Effector CD4-positive, alpha-beta T cell (primary cell): Measurements from ENCODE around the gene POR.
A peak's percentile ranks its signal among the peaks of the same experiment; 100 is the strongest.
"Not testable (repeated sequence)": the region's sequence is repeated elsewhere in the genome, so short reads cannot be mapped to it uniquely, and the experiment has no call there.

ENCODE experiments used
- DNase-seq: peaks from one replicate; pipeline ENCODE4 v3.0.0-alpha.2; 2020
- total RNA-seq: gene quantifications from one replicate; lab custom pipeline; 2026; lab: John Stamatoyannopoulos, UW

The POR gene
- total RNA-seq: 54.4 reads per million, percentile 70 among the genes with 10 or more reads in this experiment

- peak; percentile 96 for DNase-seq
Measured at GRCh38 chr7:75914655-75915415, at the start of gene POR. Gene POR, plus strand, starts transcription at chr7:75915155. Its CDS starts 38,847 bp downstream, at chr7:75954002.

GRCh38 chr7:75866114-75866488 lies 48.9 kb upstream of the POR start:
- DNase-seq: no peak

- peak; percentile 16 for DNase-seq
Measured at GRCh38 chr7:75866489-75867389, 48.2 kb upstream of the POR start.

- DNase-seq: no peak
Measured at GRCh38 chr7:75867390-75867717, 47.6 kb upstream of the POR start.

- no peak for DNase-seq
Measured at GRCh38 chr7:75868153-75868552, 46.8 kb upstream of the POR start.

GRCh38 chr7:75869776-75870379 lies 45.1 kb upstream of the POR start:
- no peak for DNase-seq

- no peak for DNase-seq
Measured at GRCh38 chr7:75870557-75871161, 44.3 kb upstream of the POR start.

GRCh38 chr7:75872073-75872782 lies 42.7 kb upstream of the POR start:
- no peak for DNase-seq

- DNase-seq: not testable (repeated sequence)
Measured at GRCh38 chr7:75874180-75874579, 40.8 kb upstream of the POR start.

- no peak for DNase-seq
Measured at GRCh38 chr7:75875113-75876080, 39.6 kb upstream of the POR start.

GRCh38 chr7:75876126-75876881 lies 38.7 kb upstream of the POR start:
- DNase-seq: no peak

- no peak for DNase-seq
Measured at GRCh38 chr7:75878312-75878768, 36.6 kb upstream of the POR start.

- DNase-seq: peak; percentile 93
Measured at GRCh38 chr7:75878769-75879611, 36.0 kb upstream of the POR start, which contains the start of gene RHBDD2. Gene RHBDD2, plus strand, starts transcription at chr7:75879034. Its CDS starts 49 bp downstream, at chr7:75879083.

- peak; percentile 53 for DNase-seq
Measured at GRCh38 chr7:75879771-75880184, 35.2 kb upstream of the POR start.

- no peak for DNase-seq
Measured at GRCh38 chr7:75880242-75880641, 34.7 kb upstream of the POR start.

- DNase-seq: no peak
Measured at GRCh38 chr7:75881436-75882095, 33.4 kb upstream of the POR start.

GRCh38 chr7:75883265-75883824 lies 31.6 kb upstream of the POR start:
- not testable (repeated sequence) for DNase-seq

- no peak for DNase-seq
Measured at GRCh38 chr7:75884476-75884875, 30.5 kb upstream of the POR start.
